GM23338 (cell line): Measurements from ENCODE around the gene SGK1. TPM values are rescaled to one million over a fixed set of nuclear protein-coding genes. Genes with fewer than 3 reads are reported as not detected.

Experiments
- ATAC-seq: fragments of 200-7000 bp; cut with Tn5 transposase; 3 replicates; pipeline ENCODE4 v1.9.1; 2020
- DNase-seq: peaks from one replicate; pipeline ENCODE4 v3.0.0-alpha.2; 2015; ENCODE audit warnings: low spot score
- H2AFZ ChIP-seq: fragments of 200-600 bp; sonication (generic); 2 replicates; pipeline ENCODE4 v1.8.0; 2016; ENCODE audit warnings: antibody characterized with exemption, mild to moderate bottlenecking, moderate library complexity
- H3F3A ChIP-seq: fragments of 200-600 bp; sonication (generic); replicated peaks from 2 replicates; pipeline ENCODE4 v1.8.0; 2017; ENCODE audit warnings: antibody characterized with exemption, mixed run types, low read depth
- H3K27ac ChIP-seq: fragments of 200-600 bp; sonication (generic); 2 replicates; pipeline ENCODE4 v1.6.1; 2016; ENCODE audit warnings: low read depth
- H3K27me3 ChIP-seq: fragments of 200-600 bp; sonication (generic); 2 replicates; pipeline ENCODE4 v1.8.0; 2016; ENCODE audit warnings: mild to moderate bottlenecking, mixed run types, moderate library complexity; ENCODE audit not compliant: insufficient read depth
- H3K36me3 ChIP-seq: fragments of 200-600 bp; sonication (generic); 2 replicates; pipeline ENCODE4 v1.8.0; 2016; ENCODE audit warnings: mild to moderate bottlenecking; ENCODE audit not compliant: insufficient read depth
- H3K4me1 ChIP-seq: fragments of 200-600 bp; sonication (generic); 2 replicates; pipeline ENCODE4 v1.8.0; 2016; ENCODE audit warnings: mild to moderate bottlenecking, moderate library complexity; ENCODE audit not compliant: insufficient read depth
- H3K4me2 ChIP-seq: fragments of 200-600 bp; sonication (generic); 2 replicates; pipeline ENCODE4 v1.7.1; 2017; ENCODE audit warnings: mixed run types
- H3K4me3 ChIP-seq: fragments of 200-600 bp; sonication (generic); 2 replicates; pipeline ENCODE4 v1.6.1; 2016; ENCODE audit warnings: mixed run types
- H3K79me2 ChIP-seq: fragments of 200-600 bp; sonication (generic); replicated peaks from 2 replicates; pipeline ENCODE4 v1.8.0; 2017; ENCODE audit warnings: mild to moderate bottlenecking; ENCODE audit not compliant: insufficient read depth
- H3K9me2 ChIP-seq: fragments of 200-600 bp; sonication (generic); 2 replicates; pipeline ENCODE4 v1.8.0; 2017; ENCODE audit not compliant: insufficient read depth
- H4K20me1 ChIP-seq: fragments of 200-600 bp; sonication (generic); replicated peaks from 2 replicates; pipeline ENCODE4 v1.8.0; 2017; ENCODE audit warnings: mild to moderate bottlenecking; ENCODE audit not compliant: insufficient read depth
- H3K27ac Mint-ChIP-seq: 2 replicates; pipeline ENCODE4 v1.8.0; 2020; ENCODE audit warnings: inconsistent platforms, mild to moderate bottlenecking, moderate library complexity, mixed read lengths
- H3K27me3 Mint-ChIP-seq: 3 replicates; pipeline ENCODE4 v1.8.0; 2022; ENCODE audit warnings: low read depth, mild to moderate bottlenecking, moderate library complexity, mixed read lengths, inconsistent platforms; ENCODE audit not compliant: insufficient read depth, poor library complexity
- H3K36me3 Mint-ChIP-seq: 3 replicates; pipeline ENCODE4 v1.8.0; 2021; ENCODE audit warnings: low read depth, mild to moderate bottlenecking, inconsistent platforms, moderate library complexity, mixed read lengths
- H3K4me1 Mint-ChIP-seq: 3 replicates; pipeline ENCODE4 v1.8.0; 2020; ENCODE audit warnings: mild to moderate bottlenecking, inconsistent platforms, mixed read lengths
- H3K4me3 Mint-ChIP-seq: 3 replicates; pipeline ENCODE4 v1.8.0; 2021; ENCODE audit warnings: moderate library complexity, mild to moderate bottlenecking, inconsistent platforms, mixed read lengths
- H3K9me3 Mint-ChIP-seq: 3 replicates; pipeline ENCODE4 v1.8.0; 2020; ENCODE audit warnings: moderate library complexity, mild to moderate bottlenecking, inconsistent platforms, mixed read lengths
- ETS1 ChIP-seq: IDR thresholded peaks from 2 replicates; pipeline ENCODE4 v1.6.1; 2016; ENCODE audit warnings: antibody characterized with exemption
- EZH2 ChIP-seq: fragments of 200-600 bp; sonication (generic); IDR thresholded peaks from one replicate; pipeline ENCODE4 v1.8.0; 2017; ENCODE audit warnings: antibody characterized with exemption, mild to moderate bottlenecking, low read depth; ENCODE audit not compliant: unreplicated experiment
- POLR2AphosphoS5 ChIP-seq: IDR thresholded peaks from 2 replicates; pipeline ENCODE4 v1.6.1; 2016; ENCODE audit warnings: antibody characterized with exemption, low read depth
- REST ChIP-seq: IDR thresholded peaks from one replicate; pipeline ENCODE4 v1.6.1; 2018; ENCODE audit warnings: antibody characterized with exemption; ENCODE audit not compliant: unreplicated experiment
- ZNF114 ChIP-seq: fragments of 250-450 bp; sonication (Bioruptor Pico); IDR thresholded peaks from 2 replicates; pipeline ENCODE4 v1.5.0; 2020; ENCODE audit warnings: mild to moderate bottlenecking, moderate library complexity
- ZNF331 ChIP-seq: fragments of 250-450 bp; sonication (Bioruptor Pico); IDR thresholded peaks from 2 replicates; pipeline ENCODE4 v1.5.0; 2020; ENCODE audit warnings: low read depth, mild to moderate bottlenecking, moderate library complexity
- polyA plus RNA-seq: library from polyadenylated mRNA; unstranded; fragments of >200 nt; fragmentation: Nextera tagmentation; extraction: Ambion mirVana; gene quantifications from 2 replicates; pipeline ENCODE4 v1.2.1, GENCODE V29; 2016
- total RNA-seq: library from RNA; depleted of rRNA; stranded (reverse); fragments of >200 nt; shearing (Covaris generic); gene quantifications from 2 replicates; pipeline ENCODE4 v1.2.3, GENCODE V29; 2014

SGK1 gene
- total and polyA plus RNA-seq, 2 experiments from 2014 or later, result 16.3 to 37.2 TPM

GRCh38 chr6:134238960-134239795, 78.7 kb downstream of the SGK1 start:
- DNase-seq (no peak), ATAC-seq (no peak)
- no peaks in the 10 kb centered on the region for H4K20me1 ChIP-seq
- H3K9me2 ChIP-seq, result no peaks in the 10 kb centered on the region
- H3K4me2 ChIP-seq, result no peak overlapping the region
- no peaks in the 10 kb centered on the region for H3K36me3 ChIP-seq
- H3K27ac ChIP-seq, result no peak overlapping the region
- Mint-ChIP-seq H3K4me3 (no peak overlapping the region), H3K4me1 (peaks cover 8% of the 10 kb centered on the region; the same call in 2 of the 3 replicates), H3K27me3 (peaks cover 2% of the 10 kb centered on the region), H3K9me3 (peaks cover 3% of the 10 kb centered on the region; the same call in 2 of the 3 replicates), H3K36me3 (peaks cover 3% of the 10 kb centered on the region; the same call in 1 of the 3 replicates), H3K27ac (no peak overlapping the region)
- H3F3A ChIP-seq, result no peaks in the 10 kb centered on the region
- no peak overlapping the region for H3K4me3 ChIP-seq
- TF ChIP-seq EZH2 (no peak), POLR2AphosphoS5 (no peak), ZNF331 (CRISPR knock-in tag) (no peak), ZNF114 (CRISPR knock-in tag) (no peak), ETS1 (no peak), REST (no peak)
- no peaks in the 10 kb centered on the region for H3K27me3 ChIP-seq
- H3K4me1 ChIP-seq, result no peaks in the 10 kb centered on the region
- H3K79me2 ChIP-seq, result no peaks in the 10 kb centered on the region
- H2AFZ ChIP-seq, result peak overlapping the region; percentile 23; the same call in 1 of the 2 replicates

- Mint-ChIP-seq H3K9me3 (peaks cover 3% of the 10 kb centered on the region; the same call in 2 of the 3 replicates), H3K27ac (no peak overlapping the region), H3K4me1 (peaks cover 8% of the 10 kb centered on the region; the same call in 2 of the 3 replicates), H3K4me3 (no peak overlapping the region), H3K27me3 (peaks cover 2% of the 10 kb centered on the region), H3K36me3 (peaks cover 3% of the 10 kb centered on the region; the same call in 1 of the 3 replicates)
- H2AFZ ChIP-seq, result no peak overlapping the region
- no peak overlapping the region for H3K4me2 ChIP-seq
- H4K20me1 ChIP-seq, result no peaks in the 10 kb centered on the region
- DNase-seq, result no peak
- no peaks in the 10 kb centered on the region for H3F3A ChIP-seq
- H3K4me1 ChIP-seq, result no peaks in the 10 kb centered on the region
- no peaks in the 10 kb centered on the region for H3K9me2 ChIP-seq
- no peaks in the 10 kb centered on the region for H3K27me3 ChIP-seq
- ATAC-seq, result no peak
- no peak overlapping the region for H3K27ac ChIP-seq
- H3K36me3 ChIP-seq, result no peaks in the 10 kb centered on the region
- H3K79me2 ChIP-seq, result no peaks in the 10 kb centered on the region
- no peak overlapping the region for H3K4me3 ChIP-seq
- no peak for TF ChIP-seq POLR2AphosphoS5
Measured at GRCh38 chr6:134238006-134238405, 79.9 kb downstream of the SGK1 start.
